Endodermal cell (in vitro differentiated cells): ENCODE measurements around the gene FAAP20. TPM values are rescaled to one million over a fixed set of nuclear protein-coding genes. Genes with fewer than 3 reads are reported as not detected.

Source experiments
- DNase-seq: peaks from one replicate; pipeline ENCODE4 v3.0.0-alpha.2; 2017
- H3K27ac ChIP-seq: 2 replicates; pipeline ENCODE4 v1.5.1; 2013; ENCODE audit warnings: mild to moderate bottlenecking, low read depth, low read length, moderate library complexity
- H3K27me3 ChIP-seq: 2 replicates; pipeline ENCODE4 v1.6.1; 2013; ENCODE audit warnings: mild to moderate bottlenecking, low read length, moderate library complexity; ENCODE audit not compliant: insufficient read depth, control insufficient read depth, poor library complexity, severe bottlenecking
- H3K36me3 ChIP-seq: 2 replicates; pipeline ENCODE4 v1.7.0; 2013; ENCODE audit warnings: mild to moderate bottlenecking, low read length, moderate library complexity; ENCODE audit not compliant: control insufficient read depth, insufficient read depth
- H3K4me1 ChIP-seq: one replicate; pipeline ENCODE4 v1.7.0; 2013; ENCODE audit warnings: low read length; ENCODE audit not compliant: control insufficient read depth, insufficient read depth
- H3K4me3 ChIP-seq: 2 replicates; pipeline ENCODE4 v1.5.1; 2013; ENCODE audit warnings: mild to moderate bottlenecking, low read length, moderate library complexity
- H3K9ac ChIP-seq: 2 replicates; pipeline ENCODE4 v1.6.1; 2013; ENCODE audit warnings: mild to moderate bottlenecking, low read length, moderate library complexity; ENCODE audit not compliant: poor library complexity, severe bottlenecking; ENCODE audit errors: extremely low read depth
- H3K9me3 ChIP-seq: 2 replicates; pipeline ENCODE4 v1.6.1; 2013; ENCODE audit warnings: mild to moderate bottlenecking, low read length, moderate library complexity; ENCODE audit not compliant: control insufficient read depth
- H3K27ac Mint-ChIP-seq: 2 replicates; pipeline ENCODE4 v1.8.0; 2020; ENCODE audit warnings: mixed read lengths
- H3K27me3 Mint-ChIP-seq: 2 replicates; pipeline ENCODE4 v1.8.0; 2021; ENCODE audit warnings: mild to moderate bottlenecking, mixed read lengths; ENCODE audit not compliant: insufficient read depth
- H3K36me3 Mint-ChIP-seq: 2 replicates; pipeline ENCODE4 v1.8.0; 2020; ENCODE audit warnings: low read depth, mixed read lengths
- H3K4me1 Mint-ChIP-seq: 2 replicates; pipeline ENCODE4 v1.8.0; 2020; ENCODE audit warnings: mixed read lengths
- H3K4me3 Mint-ChIP-seq: 2 replicates; pipeline ENCODE4 v1.8.0; 2020; ENCODE audit warnings: mild to moderate bottlenecking, moderate library complexity, mixed read lengths
- H3K9me3 Mint-ChIP-seq: 2 replicates; pipeline ENCODE4 v1.8.0; 2020; ENCODE audit warnings: mild to moderate bottlenecking, mixed read lengths
- WGBS, 2 experiments: methylation state at CpG; one replicate each; pipeline versions ENCODE4 v1.1.5 to v1.1.7; 2013; ENCODE audit warnings: missing lambda C conversion rate in 2 of 2, mixed read lengths in 1 of 2; ENCODE audit not compliant: insufficient coverage in 1 of 2, insufficient read length in 1 of 2; 5-methylcytosine and 5-hydroxymethylcytosine counted together
- total RNA-seq, 2 donors: library from RNA; stranded (reverse); fragmentation: NEBNext Ultra II Directional in 1 of 2; extraction: Animal tissue kit (Norgen Biotek cat#: 25700) in 1 of 2; gene quantifications; 2 replicates in 1 of 2; 3 replicates in 1 of 2; pipeline ENCODE4 v1.2.1, GENCODE V29; 2021
- TF ChIP-seq, protein P1 (sequence below): fragments of 200-600 bp; sonication (generic); conservative IDR thresholded peaks from 2 replicates; pipeline ENCODE4 v1.5.0; 2021; ENCODE audit warnings: antibody characterized with exemption, mild to moderate bottlenecking

Gene FAAP20
- total RNA-seq, 2 donors from 2014 or later, result 126 to 154 TPM

DNA sequence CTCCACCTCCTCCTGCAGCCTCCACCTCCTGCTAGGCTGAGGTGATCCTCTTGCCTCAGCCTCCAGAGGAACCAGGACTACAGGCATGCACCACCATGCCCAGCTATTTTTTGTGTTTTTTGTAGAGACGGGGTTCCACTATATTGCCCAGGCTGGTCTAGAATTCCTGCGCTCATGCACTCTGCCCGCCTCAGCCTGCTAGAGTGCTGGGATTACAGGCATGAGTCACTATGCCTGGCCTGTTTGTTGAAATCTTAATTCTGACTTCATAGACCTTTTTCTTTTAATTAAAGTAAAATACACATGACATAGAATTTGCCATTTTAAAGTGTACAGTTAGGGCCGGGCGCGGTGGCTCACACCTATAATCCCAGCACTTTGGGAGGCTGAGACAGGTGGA is 42.7 kb downstream of the FAAP20 start:
- H3K9me3 ChIP-seq, result no peaks in the 10 kb centered on the region
- no peak overlapping the region for H3K4me3 ChIP-seq
- H3K27me3 Mint-ChIP-seq, result no peaks in the 10 kb centered on the region
- H3K4me3 Mint-ChIP-seq, result no peak overlapping the region
- H3K4me1 Mint-ChIP-seq, result no peaks in the 10 kb centered on the region
- H3K36me3 ChIP-seq, result peaks cover 19% of the 10 kb centered on the region
- H3K36me3 Mint-ChIP-seq, result peaks cover 49% of the 10 kb centered on the region
- 97 to 100% methylated on average over 1 to 6 of the region's 6 CpGs for WGBS, 2 experiments
- no peaks in the 10 kb centered on the region for H3K27me3 ChIP-seq
- DNase-seq, result no peak
- no peak overlapping the region for H3K9ac ChIP-seq
- TF ChIP-seq, protein P1, sequence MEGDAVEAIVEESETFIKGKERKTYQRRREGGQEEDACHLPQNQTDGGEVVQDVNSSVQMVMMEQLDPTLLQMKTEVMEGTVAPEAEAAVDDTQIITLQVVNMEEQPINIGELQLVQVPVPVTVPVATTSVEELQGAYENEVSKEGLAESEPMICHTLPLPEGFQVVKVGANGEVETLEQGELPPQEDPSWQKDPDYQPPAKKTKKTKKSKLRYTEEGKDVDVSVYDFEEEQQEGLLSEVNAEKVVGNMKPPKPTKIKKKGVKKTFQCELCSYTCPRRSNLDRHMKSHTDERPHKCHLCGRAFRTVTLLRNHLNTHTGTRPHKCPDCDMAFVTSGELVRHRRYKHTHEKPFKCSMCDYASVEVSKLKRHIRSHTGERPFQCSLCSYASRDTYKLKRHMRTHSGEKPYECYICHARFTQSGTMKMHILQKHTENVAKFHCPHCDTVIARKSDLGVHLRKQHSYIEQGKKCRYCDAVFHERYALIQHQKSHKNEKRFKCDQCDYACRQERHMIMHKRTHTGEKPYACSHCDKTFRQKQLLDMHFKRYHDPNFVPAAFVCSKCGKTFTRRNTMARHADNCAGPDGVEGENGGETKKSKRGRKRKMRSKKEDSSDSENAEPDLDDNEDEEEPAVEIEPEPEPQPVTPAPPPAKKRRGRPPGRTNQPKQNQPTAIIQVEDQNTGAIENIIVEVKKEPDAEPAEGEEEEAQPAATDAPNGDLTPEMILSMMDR, result no peak
- H3K27ac Mint-ChIP-seq, result no peak overlapping the region
- no peaks in the 10 kb centered on the region for H3K4me1 ChIP-seq
- H3K27ac ChIP-seq, result no peak overlapping the region
- H3K9me3 Mint-ChIP-seq, result no peaks in the 10 kb centered on the region

DNA sequence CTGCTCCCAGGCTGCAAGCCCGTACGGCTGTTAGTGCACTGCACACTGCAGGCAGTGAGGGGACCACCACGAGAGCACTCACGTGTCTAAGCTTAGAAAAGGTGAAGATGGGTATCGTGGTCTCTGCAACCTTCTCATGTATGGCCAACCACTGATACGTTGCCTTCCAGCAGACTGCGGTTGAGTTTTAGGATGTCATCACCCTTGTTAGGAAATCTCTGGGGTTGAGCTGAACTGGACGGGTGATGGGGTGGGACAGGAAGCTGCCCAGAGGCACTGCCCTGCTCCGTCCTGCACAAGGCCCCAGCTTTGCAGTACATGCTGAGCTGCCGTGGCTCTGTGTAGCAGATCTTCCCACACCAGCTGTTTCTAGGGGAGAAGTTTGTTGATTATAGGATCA is 43.3 kb downstream of the FAAP20 start:
- Mint-ChIP-seq H3K27me3 (no peaks in the 10 kb centered on the region), H3K27ac (no peak overlapping the region), H3K4me3 (no peak overlapping the region), H3K36me3 (peaks cover 43% of the 10 kb centered on the region), H3K9me3 (no peaks in the 10 kb centered on the region), H3K4me1 (no peaks in the 10 kb centered on the region)
- Histone ChIP-seq H3K27ac (no peak overlapping the region), H3K4me3 (no peak overlapping the region), H3K36me3 (peaks cover 21% of the 10 kb centered on the region), H3K9ac (no peak overlapping the region), H3K9me3 (no peaks in the 10 kb centered on the region), H3K27me3 (no peaks in the 10 kb centered on the region), H3K4me1 (no peaks in the 10 kb centered on the region)
- TF ChIP-seq, protein P1, result no peak
- no peak for DNase-seq
- 96 to 97% methylated on average over 9 to 10 of the region's 10 CpGs for WGBS, 2 experiments

DNA sequence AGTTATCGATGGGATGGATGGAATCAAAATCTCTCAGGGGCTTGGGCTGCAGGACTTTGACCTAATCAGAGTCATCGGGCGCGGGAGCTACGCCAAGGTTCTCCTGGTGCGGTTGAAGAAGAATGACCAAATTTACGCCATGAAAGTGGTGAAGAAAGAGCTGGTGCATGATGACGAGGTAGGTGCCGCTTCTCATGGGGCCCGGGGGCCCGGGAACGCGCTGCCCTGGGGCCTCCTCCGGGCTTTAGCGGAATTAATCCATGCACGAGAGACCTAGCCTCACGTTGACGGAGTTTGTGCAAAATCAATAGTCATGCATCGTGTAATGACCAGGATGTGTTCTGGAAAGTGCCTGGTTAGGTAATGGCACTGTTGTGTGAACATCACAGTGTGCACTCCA is 43.8 kb downstream of the FAAP20 start:
- Histone ChIP-seq H3K27me3 (no peaks in the 10 kb centered on the region), H3K36me3 (peaks cover 20% of the 10 kb centered on the region), H3K27ac (no peak overlapping the region), H3K4me3 (no peak overlapping the region), H3K9ac (no peak overlapping the region), H3K9me3 (no peaks in the 10 kb centered on the region), H3K4me1 (no peaks in the 10 kb centered on the region)
- Mint-ChIP-seq H3K27ac (no peak overlapping the region), H3K9me3 (no peaks in the 10 kb centered on the region), H3K4me3 (no peak overlapping the region), H3K4me1 (no peaks in the 10 kb centered on the region), H3K27me3 (no peaks in the 10 kb centered on the region), H3K36me3 (peaks cover 39% of the 10 kb centered on the region)
- no peak for DNase-seq
- WGBS, 2 experiments, result 96% methylated on average over 13 to 19 of the region's 19 CpGs
- TF ChIP-seq, protein P1, result no peak
